ENCODE measurements around the gene TNFAIP8.

TNFAIP8 gene

DNA sequence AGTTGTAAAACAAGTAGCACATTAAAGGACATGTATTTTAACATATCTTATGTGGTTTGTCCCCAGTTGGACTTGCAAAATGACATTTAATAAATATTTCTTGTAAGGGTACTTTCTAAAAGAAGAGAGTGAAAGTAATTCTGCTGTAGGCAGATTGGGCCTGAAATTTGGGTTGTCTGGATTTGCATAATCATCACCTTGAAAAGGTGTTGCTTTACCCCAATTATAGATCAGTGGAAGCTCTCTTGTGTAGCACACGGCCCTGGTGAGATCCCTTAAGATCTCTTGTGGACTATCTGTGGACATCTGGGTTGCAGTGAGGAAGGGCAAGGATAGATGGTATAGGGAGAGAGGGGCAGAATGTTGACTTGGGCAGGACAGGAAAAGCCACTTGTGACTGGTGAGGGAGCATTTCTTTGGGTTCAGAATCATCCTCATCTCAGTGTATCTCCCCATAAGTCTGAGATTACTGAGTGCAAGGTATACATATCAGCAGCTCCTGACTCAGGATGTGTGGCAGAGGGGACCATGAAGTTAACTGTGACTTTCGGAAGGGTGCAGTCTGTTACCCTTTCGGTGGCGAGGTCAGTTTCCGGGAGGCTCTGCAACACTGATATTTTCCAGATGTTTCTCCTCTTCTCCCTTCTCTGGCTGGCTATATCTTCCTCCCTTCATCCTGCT, 2.0 kb upstream of the TNFAIP8 start:
- no peak for DNase-seq (ENCODE audit: low spot score in 2 of 2)
- H3K4me1 Mint-ChIP-seq, result peaks cover 55% of the 10 kb centered on the region
- peak overlapping the region; percentile 81 for H3K4me3 Mint-ChIP-seq
- peaks cover 50% of the 10 kb centered on the region for H3K36me3 Mint-ChIP-seq
- H3K27ac Mint-ChIP-seq, result peak overlapping the region; percentile 91
- ATAC-seq, result peak; percentile 89
- no peaks in the 10 kb centered on the region for H3K9me3 Mint-ChIP-seq

- DNase-seq (ENCODE audit: low spot score in 2 of 2), result no peak
- H3K4me1 Mint-ChIP-seq, result peaks cover 55% of the 10 kb centered on the region
- no peak for ATAC-seq
- H3K4me3 Mint-ChIP-seq, result peak overlapping the region; percentile 81
- no peaks in the 10 kb centered on the region for H3K9me3 Mint-ChIP-seq
- H3K27ac Mint-ChIP-seq, result peak overlapping the region; percentile 91
- H3K36me3 Mint-ChIP-seq, result peaks cover 54% of the 10 kb centered on the region
Measured at GRCh38 chr5:119354537-119355243, 1.1 kb upstream of the TNFAIP8 start.

DNA sequence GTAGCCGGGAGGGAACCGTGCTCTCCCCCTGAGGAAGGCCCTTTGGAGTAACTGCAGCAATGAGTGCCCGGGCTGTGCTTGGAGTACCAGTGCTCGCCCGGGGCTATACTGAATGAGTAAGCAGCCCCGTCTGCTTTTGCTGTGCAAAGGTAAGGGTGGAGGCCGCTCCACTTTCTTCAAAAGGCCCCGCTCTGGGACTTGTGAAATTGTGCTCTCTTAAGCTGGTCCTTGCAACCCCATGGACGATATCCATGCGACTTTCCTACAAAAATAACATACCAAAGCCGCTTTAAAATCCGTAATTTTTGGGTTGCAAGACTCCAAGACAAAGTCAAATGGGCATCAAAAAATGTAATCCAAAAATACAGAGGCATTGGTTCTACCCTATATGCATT, 578 bp upstream of the TNFAIP8 start:
- H3K4me1 Mint-ChIP-seq, result peaks cover 59% of the 10 kb centered on the region
- peak overlapping the region; percentile 81 for H3K4me3 Mint-ChIP-seq
- peak; percentile 78 for ATAC-seq
- DNase-seq (ENCODE audit: low spot score in 2 of 2), result peak in 1 of 2 donors; percentile 76
- no peaks in the 10 kb centered on the region for H3K9me3 Mint-ChIP-seq
- H3K36me3 Mint-ChIP-seq, result peaks cover 56% of the 10 kb centered on the region
- peak overlapping the region; percentile 91 for H3K27ac Mint-ChIP-seq

- Mint-ChIP-seq H3K9me3 (no peaks in the 10 kb centered on the region), H3K4me3 (peak overlapping the region; percentile 81), H3K4me1 (peaks cover 64% of the 10 kb centered on the region), H3K36me3 (peaks cover 68% of the 10 kb centered on the region), H3K27ac (peak overlapping the region; percentile 91)
- DNase-seq (ENCODE audit: low spot score in 2 of 2), result no peak
- ATAC-seq, result no peak
Measured at GRCh38 chr5:119356612-119357188, 881 bp downstream of the TNFAIP8 start.

- peak overlapping the region; percentile 81 for H3K4me3 Mint-ChIP-seq
- ATAC-seq (no peak), DNase-seq (ENCODE audit: low spot score in 2 of 2) (no peak)
- H3K4me1 Mint-ChIP-seq, result peaks cover 64% of the 10 kb centered on the region
- no peaks in the 10 kb centered on the region for H3K9me3 Mint-ChIP-seq
- H3K36me3 Mint-ChIP-seq, result peaks cover 69% of the 10 kb centered on the region
- H3K27ac Mint-ChIP-seq, result peak overlapping the region; percentile 91
Measured at GRCh38 chr5:119357270-119357669, 1.5 kb downstream of the TNFAIP8 start.

DNA sequence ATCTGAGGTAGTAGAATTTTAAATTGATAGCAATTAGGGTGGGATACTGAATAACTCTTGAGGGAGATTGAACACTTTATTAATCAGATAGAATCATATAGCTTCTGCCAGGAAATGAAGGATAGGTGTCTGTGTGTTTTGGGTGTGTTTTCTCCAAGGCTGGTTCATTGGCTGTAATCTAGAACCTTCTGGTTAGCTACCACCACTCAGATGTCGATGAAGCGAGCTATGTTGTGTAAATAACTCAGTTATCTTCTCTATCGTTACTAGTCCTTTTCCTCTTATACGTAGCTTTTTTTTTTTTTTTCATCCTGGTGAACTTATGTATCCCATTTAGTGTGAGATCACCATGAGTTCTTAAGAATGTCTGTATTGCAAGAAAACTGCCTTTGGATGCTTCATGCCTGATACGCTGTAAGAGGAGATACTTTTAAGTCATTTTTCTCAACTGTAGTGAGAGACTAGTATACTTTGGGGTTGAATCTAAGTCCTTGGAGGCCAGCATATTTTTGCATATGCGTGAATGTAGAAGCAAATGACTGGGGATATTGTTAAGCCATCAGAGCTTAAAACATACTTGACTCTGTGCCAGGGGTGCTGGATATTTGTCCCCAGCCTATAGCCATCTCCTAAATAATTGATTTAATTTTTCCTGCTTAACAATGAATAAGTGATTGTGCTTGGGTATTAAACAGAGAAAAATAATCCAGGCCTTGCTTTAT, 2.1 kb downstream of the TNFAIP8 start:
- Mint-ChIP-seq H3K4me1 (peaks cover 64% of the 10 kb centered on the region), H3K27ac (peak overlapping the region; percentile 91), H3K4me3 (peak overlapping the region; percentile 81), H3K36me3 (peaks cover 75% of the 10 kb centered on the region), H3K9me3 (no peaks in the 10 kb centered on the region)
- ATAC-seq (no peak), DNase-seq (ENCODE audit: low spot score in 2 of 2) (no peak)

DNA sequence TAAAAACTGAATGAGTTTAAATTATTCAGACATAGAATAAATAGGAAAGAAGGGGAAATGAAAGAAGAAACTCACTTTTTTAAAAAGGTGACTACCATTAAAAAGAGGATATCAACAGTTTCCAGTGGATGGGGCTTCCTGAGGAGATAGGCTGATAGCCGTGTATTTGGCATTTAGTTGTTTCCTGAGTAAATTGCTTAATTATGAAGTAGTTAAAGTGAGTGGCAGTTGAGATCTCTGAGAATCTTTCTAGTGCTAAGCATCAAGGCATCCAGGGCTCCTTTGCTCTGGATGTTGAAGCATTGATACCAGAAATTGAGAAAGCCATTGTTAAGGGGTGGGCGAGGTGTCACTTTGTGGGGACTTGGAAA, 2.7 kb downstream of the TNFAIP8 start:
- DNase-seq (ENCODE audit: low spot score in 2 of 2) (no peak), ATAC-seq (no peak)
- Mint-ChIP-seq H3K4me3 (peak overlapping the region; percentile 81), H3K9me3 (no peaks in the 10 kb centered on the region), H3K27ac (peak overlapping the region; percentile 91), H3K4me1 (peaks cover 64% of the 10 kb centered on the region), H3K36me3 (peaks cover 80% of the 10 kb centered on the region)

DNA sequence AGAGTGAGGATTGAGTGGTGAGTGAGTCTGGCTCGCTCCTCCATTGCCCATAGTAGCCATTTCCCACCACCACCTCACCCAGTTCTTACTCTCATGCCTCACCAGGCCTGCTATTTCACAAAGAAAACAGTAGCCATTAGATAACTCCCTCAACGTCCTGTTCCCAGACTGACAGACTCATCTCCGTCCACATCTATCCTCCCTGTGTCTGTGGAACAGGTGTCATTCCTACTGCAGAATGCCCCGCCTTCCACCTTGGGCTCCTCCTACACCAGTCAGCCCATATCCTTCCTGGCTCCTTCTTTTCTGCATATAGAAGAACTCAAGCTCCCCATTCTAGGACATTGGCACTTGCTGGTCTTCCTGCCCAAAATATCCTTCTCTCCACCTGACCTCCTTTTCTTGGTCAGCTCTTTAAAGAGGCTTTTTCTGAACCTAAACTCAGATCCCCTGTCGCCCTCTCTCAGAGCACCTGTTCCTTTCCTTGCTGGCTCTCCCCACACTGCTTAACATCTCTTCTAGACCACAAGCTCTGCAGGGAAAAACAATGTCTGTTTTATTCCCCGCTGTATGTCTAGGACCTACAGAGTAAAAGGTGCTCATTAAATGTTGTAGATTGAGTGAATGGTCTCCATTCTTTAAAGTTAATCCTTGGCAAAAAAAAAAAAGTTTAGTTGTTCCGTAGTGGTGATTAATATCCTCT, 3.2 kb downstream of the TNFAIP8 start:
- DNase-seq (ENCODE audit: low spot score in 2 of 2) (no peak), ATAC-seq (no peak)
- Mint-ChIP-seq H3K4me3 (peak overlapping the region; percentile 81), H3K4me1 (peaks cover 64% of the 10 kb centered on the region), H3K9me3 (no peaks in the 10 kb centered on the region), H3K36me3 (peaks cover 86% of the 10 kb centered on the region), H3K27ac (peak overlapping the region; percentile 91)

DNA sequence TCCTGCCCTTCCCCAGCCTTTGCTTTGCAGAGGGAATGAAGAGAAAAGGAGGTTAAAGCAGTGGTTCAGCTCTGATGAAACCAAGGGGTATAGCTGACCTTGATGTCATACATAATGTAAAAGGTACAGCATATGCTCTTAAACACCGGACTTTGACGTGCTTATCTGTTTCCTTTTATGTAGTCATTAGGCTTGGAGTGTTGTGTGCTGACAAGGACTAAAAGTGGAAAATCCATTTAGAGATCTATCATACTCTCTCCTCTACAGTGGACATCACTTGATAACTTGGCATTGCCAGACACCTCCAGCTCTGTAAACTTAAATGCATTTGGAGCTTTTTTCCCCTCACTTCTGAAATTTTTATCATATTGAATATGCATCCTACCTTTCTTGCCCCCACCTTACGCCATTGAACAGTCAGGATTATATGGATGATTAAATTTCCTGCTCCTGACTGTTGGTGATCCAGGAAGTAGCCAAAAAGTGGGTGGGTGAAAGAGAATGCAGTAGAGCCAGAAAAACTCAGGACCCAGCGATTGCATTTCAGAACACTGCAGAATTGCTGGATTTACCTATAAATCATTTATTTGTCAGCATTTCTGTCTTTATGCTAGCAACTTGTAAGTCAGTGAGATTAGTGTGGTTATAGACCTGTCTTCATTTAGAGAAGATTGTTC, 4.1 kb downstream of the TNFAIP8 start:
- Mint-ChIP-seq H3K36me3 (peaks cover 94% of the 10 kb centered on the region), H3K4me3 (peak overlapping the region; percentile 81), H3K4me1 (peaks cover 66% of the 10 kb centered on the region), H3K27ac (peak overlapping the region; percentile 91), H3K9me3 (no peaks in the 10 kb centered on the region)
- no peak for DNase-seq (ENCODE audit: low spot score in 2 of 2)
- ATAC-seq, result no peak

DNA sequence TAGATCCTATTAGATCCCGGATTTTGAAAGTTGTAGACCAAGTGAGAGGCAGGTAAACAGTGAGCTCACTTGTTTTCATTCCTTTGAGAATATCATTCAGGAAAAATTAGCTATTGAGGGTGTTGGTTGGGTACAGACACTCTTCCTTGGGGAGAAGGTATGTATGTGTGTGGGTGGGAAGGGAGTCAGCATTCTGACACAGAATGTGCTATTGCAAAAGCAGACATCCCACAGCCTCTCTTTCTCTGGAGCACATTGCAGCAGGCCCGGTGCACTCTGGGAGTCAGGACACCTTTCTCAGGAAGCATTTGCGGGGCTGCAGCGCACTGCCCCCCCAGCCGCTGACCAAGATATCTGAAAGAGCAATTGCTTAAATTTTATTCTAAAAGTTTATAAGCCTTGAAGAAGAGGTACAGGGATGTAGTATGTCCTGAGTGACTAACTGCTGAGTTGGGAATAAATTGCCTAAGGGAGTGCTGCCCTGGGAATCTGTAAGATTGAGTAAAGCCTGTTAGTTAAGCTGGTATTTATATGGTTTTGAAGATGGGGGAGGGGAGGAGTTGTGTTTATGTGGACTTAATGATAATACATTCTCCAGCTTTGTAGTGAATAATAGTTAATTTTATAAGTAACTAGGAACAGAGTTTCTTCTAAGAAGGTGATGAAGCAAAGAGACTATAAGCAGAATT, 5.2 kb downstream of the TNFAIP8 start:
- Mint-ChIP-seq H3K9me3 (no peaks in the 10 kb centered on the region), H3K36me3 (peaks cover 100% of the 10 kb centered on the region), H3K4me3 (peak overlapping the region; percentile 81), H3K4me1 (peaks cover 73% of the 10 kb centered on the region), H3K27ac (peak overlapping the region; percentile 91)
- ATAC-seq (no peak), DNase-seq (ENCODE audit: low spot score in 2 of 2) (no peak)

GRCh38 chr5:119361594-119362125, 5.8 kb downstream of the TNFAIP8 start:
- DNase-seq (ENCODE audit: low spot score in 2 of 2) (no peak), ATAC-seq (no peak)
- H3K4me3 Mint-ChIP-seq, result peak overlapping the region; percentile 81
- peaks cover 79% of the 10 kb centered on the region for H3K4me1 Mint-ChIP-seq
- H3K9me3 Mint-ChIP-seq, result no peaks in the 10 kb centered on the region
- H3K27ac Mint-ChIP-seq, result peak overlapping the region; percentile 91
- H3K36me3 Mint-ChIP-seq, result peaks cover 100% of the 10 kb centered on the region

DNA sequence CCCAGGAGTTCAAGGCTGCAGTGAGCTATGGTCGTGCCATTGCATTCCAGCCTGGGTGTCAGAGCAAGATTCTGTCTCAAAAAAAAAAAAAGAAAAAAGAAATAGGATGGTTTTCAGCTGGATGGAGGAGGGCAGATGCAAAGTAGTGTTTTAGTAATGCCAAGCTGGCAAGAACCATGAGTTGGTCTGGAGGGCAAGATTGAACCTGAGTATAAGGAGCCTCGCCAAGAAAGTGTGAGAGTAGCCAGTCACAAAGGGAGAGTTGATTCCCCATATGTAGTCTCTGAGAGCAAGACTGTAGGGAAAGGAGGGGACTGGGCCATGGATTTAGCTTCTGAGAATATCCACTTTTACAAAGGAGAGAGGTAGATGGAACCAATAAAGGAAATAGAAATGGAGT, 6.9 kb downstream of the TNFAIP8 start:
- no peak for DNase-seq (ENCODE audit: low spot score in 2 of 2)
- H3K4me3 Mint-ChIP-seq, result peak overlapping the region; percentile 81
- no peak for ATAC-seq
- peaks cover 100% of the 10 kb centered on the region for H3K36me3 Mint-ChIP-seq
- H3K27ac Mint-ChIP-seq, result peak overlapping the region; percentile 91
- H3K4me1 Mint-ChIP-seq, result peaks cover 89% of the 10 kb centered on the region
- H3K9me3 Mint-ChIP-seq, result no peaks in the 10 kb centered on the region

DNA sequence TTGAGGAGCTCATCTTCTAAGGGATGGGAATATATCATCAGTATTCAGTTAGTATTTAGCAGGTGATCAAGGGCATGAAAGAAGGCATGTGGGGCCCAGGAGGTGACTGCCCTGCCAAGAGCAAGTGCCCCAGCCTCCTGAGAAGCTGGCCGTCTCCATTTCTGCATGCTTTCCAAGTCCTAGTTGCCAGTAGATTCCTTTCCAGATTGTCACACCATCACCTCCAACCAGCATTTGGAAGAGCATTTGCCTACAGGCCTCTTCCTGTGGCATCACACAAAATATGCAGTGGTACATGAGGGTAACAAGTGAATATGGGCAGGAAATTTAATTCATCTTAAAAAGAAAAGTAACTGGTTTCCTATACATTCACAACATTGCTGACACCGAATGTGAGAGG, 7.5 kb downstream of the TNFAIP8 start:
- H3K4me3 Mint-ChIP-seq, result peak overlapping the region; percentile 81
- peaks cover 100% of the 10 kb centered on the region for H3K36me3 Mint-ChIP-seq

DNA sequence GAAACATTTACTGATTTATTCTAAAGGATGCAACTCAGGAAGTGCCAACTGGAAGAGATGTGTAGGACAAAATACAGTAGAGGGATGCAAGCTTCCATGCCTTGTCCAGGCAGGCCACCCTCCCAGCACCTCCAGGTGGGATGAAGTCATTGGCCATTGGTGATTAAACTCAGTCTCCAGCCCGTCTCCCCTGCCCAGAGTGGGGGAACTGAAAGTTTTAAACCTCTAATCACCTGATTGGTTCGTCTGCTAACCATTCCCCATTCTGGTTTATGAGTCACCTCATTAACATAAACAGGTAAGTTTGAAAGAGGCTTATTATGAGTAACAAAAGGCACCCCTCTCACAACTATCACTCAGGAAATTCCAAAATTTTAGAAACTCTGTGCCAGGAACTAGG, 8.1 kb downstream of the TNFAIP8 start:
- DNase-seq (ENCODE audit: low spot score in 2 of 2) (no peak), ATAC-seq (no peak)
- Mint-ChIP-seq H3K27ac (peak overlapping the region; percentile 91), H3K36me3 (peaks cover 100% of the 10 kb centered on the region), H3K4me3 (peak overlapping the region; percentile 81), H3K4me1 (peaks cover 96% of the 10 kb centered on the region), H3K9me3 (no peaks in the 10 kb centered on the region)

More for the DNA sequence above, 7.5 kb downstream of the TNFAIP8 start:
- ATAC-seq, result no peak
- DNase-seq (ENCODE audit: low spot score in 2 of 2), result no peak
- H3K4me1 Mint-ChIP-seq, result peaks cover 95% of the 10 kb centered on the region
- H3K27ac Mint-ChIP-seq, result peak overlapping the region; percentile 91
- H3K9me3 Mint-ChIP-seq, result no peaks in the 10 kb centered on the region

Data from stimulated activated effector memory CD8-positive, alpha-beta T cell treated with anti-CD3 and anti-CD28 coated beads, Interleukin-12 subunit alpha, Interleukin-12 subunit beta, amount 100 ng/mL, for 72 hours (primary cell).